ENCODE measurements around the gene FSHR.

Gene FSHR

DNA sequence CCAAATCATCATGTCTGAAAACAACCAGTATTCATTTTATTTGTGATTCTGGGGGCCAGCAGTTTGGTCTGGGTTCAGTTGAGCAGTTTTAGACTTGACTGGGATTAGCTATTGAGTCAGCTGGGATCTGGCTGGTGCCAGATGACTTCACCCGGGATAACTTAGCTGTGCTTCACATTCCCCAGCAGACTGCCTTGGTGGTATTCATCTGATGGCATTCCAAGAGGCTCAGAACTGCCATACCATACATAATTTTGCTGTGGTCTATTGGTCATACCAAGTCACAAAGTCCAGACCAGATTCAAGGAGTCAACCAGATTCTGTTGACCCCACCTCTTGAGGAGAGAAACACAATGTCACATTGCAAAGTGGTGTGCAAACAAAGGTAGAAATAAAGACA, 7.8 kb upstream of the FSHR start:
- no peak overlapping the region for H3K4me3 ChIP-seq (ENCODE audit: low read depth, low read length)
- TF ChIP-seq, protein P1, sequence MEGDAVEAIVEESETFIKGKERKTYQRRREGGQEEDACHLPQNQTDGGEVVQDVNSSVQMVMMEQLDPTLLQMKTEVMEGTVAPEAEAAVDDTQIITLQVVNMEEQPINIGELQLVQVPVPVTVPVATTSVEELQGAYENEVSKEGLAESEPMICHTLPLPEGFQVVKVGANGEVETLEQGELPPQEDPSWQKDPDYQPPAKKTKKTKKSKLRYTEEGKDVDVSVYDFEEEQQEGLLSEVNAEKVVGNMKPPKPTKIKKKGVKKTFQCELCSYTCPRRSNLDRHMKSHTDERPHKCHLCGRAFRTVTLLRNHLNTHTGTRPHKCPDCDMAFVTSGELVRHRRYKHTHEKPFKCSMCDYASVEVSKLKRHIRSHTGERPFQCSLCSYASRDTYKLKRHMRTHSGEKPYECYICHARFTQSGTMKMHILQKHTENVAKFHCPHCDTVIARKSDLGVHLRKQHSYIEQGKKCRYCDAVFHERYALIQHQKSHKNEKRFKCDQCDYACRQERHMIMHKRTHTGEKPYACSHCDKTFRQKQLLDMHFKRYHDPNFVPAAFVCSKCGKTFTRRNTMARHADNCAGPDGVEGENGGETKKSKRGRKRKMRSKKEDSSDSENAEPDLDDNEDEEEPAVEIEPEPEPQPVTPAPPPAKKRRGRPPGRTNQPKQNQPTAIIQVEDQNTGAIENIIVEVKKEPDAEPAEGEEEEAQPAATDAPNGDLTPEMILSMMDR (IDR thresholded peaks at IDR 0.05; ENCODE audit: low read depth, low read length) = no peak

DNA sequence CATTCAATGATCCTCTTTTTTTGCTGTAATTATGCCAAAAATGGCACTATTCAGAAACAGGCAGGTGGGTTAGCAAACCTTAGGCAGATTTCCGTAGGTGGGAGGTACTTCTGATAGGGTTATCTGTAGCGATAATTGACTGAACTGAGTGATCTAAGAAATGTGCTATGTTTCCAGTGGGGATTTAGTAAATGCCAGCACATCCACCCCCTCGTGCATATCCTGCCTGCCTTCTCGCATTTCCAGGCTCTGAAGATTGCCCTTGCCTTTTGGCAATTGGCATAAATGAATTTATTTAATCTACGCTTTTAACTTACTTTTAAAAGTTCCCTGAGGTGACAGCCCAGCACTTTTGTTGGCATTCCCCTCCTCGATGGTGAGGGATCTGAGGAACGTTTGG, 576 bp upstream of the FSHR start:
- no peak overlapping the region for H3K4me3 ChIP-seq (ENCODE audit: low read depth, low read length)
- TF ChIP-seq, protein P1 (IDR thresholded peaks at IDR 0.05; ENCODE audit: low read depth, low read length) = no peak

DNA sequence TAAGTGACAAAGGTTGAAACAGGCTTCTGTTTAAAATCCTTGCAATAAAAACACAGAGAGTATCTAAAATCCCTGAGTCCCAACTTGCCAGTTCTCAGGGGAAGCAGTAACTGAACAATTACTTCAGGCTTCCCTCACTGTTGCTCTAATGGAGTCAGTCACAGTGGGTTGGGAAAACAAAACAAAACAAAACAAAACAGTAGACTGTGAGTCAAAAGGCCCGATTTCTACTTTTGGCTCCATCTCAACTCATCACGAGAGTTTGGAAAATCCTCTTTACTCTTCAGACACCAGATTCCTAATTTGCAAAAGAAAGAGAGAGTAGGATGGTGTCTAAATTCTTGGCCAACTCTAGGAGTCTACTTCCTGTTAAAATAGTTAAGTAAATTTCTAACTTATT, 1.1 kb downstream of the FSHR start:
- no peak overlapping the region for H3K4me3 ChIP-seq (ENCODE audit: low read depth, low read length)
- TF ChIP-seq, protein P1 (IDR thresholded peaks at IDR 0.05; ENCODE audit: low read depth, low read length) = no peak

DNA sequence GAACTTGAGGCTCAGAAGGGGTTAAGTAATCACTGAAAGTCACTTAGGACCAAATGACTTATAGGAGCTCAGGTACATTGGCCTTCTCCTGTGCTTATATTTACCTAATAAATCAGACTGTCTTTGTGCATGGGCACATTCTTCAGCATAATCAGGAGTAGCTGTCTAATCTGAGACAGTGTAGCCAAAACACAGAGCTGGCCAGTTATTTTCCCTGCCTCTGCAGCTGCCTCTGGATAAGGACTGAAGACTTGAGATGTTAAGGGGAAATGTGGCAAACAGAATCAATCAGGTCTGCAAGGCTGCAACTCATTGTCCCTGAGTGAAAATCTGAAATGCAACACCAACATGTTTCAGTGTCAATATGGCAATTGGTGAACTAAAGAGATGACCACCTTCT, 1.5 kb downstream of the FSHR start:
- TF ChIP-seq, protein P1 (IDR thresholded peaks at IDR 0.05; ENCODE audit: low read depth, low read length) = no peak
- H3K4me3 ChIP-seq (ENCODE audit: low read depth, low read length) = no peak overlapping the region

DNA sequence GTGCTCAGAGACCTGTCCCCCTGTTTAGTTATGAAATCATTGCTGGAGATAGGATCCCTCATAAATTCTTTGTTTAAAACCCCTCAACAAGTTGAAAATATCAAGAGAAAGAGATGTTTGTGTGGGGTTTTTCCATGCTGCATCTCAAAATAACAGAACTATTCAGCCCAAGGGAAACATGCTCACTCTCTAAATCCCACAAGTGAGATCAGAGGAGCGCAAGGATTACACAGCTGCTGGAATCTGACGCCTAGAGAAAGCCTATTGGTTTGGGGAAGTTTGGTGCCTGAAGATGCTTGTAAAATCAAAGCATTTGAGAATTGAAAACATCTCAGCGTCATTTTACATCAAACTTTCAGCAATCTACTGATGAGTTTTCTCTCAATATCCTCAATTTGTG, 7.9 kb downstream of the FSHR start:
- no peak overlapping the region for H3K4me3 ChIP-seq (ENCODE audit: low read depth, low read length)
- TF ChIP-seq, protein P1 (IDR thresholded peaks at IDR 0.05; ENCODE audit: low read depth, low read length) = no peak

DNA sequence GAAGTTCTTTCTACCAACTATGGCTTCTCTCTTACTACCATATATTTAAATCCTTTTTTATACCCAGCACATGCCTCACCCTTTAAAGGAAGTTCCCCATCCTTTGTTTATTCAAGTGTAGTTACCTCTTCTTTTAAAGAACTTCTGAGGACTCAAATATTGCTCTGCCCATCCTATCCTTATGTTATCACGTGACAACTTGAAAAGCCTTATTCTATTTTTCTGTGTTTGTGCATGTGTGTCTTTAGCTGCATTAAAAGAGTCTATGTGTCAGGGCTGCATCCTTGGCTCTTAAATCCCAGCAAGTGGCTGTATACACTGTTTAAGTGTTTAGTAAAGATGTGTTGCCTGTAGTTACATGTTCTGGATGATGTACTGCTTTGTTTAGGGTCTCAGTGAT, 22.5 kb downstream of the FSHR start:
- TF ChIP-seq, protein P1 (IDR thresholded peaks at IDR 0.05; ENCODE audit: low read depth, low read length) = no peak
- H3K4me3 ChIP-seq (ENCODE audit: low read depth, low read length) = no peak overlapping the region

DNA sequence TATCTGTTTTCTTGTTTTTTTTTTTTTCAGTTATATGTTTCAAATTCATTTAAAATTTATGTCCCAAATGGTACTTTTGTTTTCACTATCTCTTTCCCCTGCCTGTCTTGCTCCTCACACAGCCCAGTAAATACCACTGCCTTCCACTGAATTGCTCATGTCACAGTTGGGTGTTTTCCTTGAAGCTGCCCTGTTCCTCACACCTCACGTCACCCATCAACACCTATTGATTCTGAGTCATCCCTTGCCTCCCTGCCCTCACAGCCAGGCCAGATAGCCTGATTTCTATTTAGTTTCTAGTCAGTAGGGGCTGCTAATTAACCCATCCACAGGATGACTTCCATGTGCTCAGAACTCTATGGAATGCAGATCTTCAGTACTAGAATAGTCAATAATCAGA, 25.3 kb downstream of the FSHR start:
- no peak overlapping the region for H3K4me3 ChIP-seq (ENCODE audit: low read depth, low read length)
- TF ChIP-seq, protein P1 (IDR thresholded peaks at IDR 0.05; ENCODE audit: low read depth, low read length) = no peak

Measured in WI38 (cell line).